GM19351 (cell line): ENCODE measurements around the gene EFHC1.
A peak's percentile ranks its signal among the peaks of the same experiment; 100 is the strongest.

Experiments
- ATAC-seq: cut with Tn5 transposase; IDR thresholded peaks from one replicate; pipeline ENCODE4 v1.9.1; 2021; ENCODE audit warnings: mild to moderate bottlenecking, moderate library complexity; ENCODE audit not compliant: unreplicated experiment

Gene EFHC1

DNA sequence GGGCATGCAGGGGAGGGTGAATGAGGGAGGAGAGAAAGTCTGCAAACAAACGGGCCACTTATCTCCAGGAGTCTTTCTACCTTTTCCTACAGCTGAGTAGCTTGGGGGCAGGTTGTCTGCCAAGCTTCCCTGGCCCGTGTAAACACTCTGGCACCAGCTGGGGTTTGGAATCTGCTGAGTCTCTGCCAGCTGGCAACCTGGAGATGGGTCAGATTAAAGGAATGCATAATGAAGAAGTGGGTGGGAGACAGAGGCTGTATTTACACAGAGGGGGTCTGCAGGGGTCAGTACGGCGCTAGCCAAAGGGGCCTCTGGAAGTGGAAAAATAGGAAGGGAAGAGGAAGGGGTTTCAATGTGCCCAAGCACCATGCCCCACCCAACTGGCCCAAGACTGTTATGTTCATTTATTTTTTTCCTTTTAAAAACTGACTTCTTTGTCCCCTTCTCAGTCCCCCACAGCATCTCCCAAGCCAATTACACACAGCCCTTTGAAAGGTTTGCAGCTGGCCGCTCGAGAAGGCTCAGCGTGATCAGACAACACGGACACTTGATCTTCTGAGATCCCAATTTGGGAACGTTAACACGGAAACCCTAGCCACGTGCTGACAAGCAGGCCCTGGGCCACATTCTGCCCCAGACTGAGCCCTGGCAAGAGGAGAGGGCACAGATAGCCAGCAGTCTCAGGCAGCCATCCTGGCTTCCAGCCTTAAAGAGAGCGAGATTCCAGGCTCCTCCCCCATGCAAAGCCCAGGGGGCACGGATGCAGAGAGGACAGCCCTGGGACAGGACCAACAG, 131.5 kb downstream of the EFHC1 start:
- no peak for ATAC-seq

DNA sequence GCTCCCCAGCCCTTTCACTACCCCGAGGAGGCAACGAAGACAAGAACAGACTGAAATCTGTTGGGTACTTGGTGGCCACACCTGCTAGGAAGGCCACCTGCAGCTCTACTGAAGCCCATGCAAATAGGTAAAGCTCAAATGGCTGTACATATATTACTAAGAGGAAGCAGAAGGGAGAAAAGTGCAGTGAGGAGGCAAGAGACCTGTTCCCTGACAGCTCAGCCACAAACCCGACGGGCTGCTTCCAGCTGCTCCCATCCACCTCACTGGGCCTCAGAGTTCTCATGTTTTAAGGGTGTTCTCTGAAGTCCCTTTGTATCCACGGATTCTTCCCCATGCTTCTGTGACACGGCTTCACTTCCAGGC, 132.1 kb downstream of the EFHC1 start:
- peak; percentile 96 for ATAC-seq

DNA sequence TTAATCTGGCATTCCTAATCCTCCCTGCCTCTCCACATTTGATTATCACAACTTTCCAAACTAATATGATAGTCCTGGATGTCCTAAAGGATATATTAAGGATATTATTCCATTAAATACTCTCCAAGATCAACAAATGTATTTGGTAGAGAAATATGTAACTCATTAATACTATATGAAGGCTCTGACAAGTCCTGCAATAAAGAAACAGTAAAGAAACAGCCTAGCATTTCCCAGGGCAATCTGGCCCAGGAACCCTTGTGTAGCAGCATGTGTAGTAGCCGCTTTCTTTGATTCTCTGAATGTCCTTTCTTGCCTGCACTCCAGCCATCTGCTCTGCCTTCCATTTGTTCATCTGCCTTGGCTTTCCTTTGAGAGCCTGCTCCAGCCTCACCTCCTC, 133.0 kb downstream of the EFHC1 start:
- ATAC-seq: no peak

DNA sequence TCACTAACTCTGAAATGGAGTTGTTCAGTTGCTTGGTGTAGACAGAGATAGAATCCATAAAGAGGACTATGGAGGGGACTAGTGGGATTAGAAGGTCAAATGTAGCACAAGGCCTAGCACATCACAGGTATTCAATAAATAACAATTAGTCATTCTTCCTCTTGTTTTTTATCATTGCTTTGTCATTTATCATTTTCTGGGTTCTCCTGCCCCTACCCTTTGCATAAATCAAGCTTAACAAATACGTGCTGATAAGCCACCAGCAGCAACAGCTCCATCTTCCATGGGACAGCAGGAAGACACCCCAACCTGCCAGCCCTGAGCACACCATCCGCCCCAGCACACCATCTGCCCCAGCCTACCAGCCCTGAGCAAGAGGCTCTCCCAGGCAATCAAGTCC, 133.6 kb downstream of the EFHC1 start:
- no peak for ATAC-seq

DNA sequence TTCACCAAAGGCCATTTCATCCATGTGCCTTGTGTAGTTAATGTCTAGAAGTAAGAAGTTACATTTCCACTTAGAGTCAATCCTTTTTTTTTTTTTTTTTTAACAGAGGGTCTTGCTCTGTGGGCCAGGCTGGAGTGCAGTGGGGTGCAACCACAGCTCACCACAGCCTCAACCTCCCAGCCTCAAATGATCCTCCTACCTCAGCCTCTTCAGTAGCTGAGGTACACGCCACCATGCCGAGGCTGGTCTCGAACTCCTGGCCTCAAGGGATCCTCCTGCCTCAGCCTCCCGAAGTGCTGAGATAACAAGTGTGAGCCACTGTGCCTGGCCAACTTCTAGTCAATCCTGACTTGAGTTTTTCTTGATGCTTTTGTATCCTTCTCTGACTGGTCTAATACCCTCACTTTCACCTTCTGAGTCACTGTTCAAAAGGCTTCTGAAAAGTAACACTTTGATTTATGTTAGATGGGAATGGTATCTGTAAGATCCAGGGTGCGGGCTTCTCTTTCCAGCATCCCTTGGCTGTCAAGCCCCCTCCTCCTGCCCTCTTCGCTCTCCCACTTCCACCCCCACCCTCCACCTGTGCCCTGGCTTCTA, 134.6 kb downstream of the EFHC1 start:
- no peak for ATAC-seq

DNA sequence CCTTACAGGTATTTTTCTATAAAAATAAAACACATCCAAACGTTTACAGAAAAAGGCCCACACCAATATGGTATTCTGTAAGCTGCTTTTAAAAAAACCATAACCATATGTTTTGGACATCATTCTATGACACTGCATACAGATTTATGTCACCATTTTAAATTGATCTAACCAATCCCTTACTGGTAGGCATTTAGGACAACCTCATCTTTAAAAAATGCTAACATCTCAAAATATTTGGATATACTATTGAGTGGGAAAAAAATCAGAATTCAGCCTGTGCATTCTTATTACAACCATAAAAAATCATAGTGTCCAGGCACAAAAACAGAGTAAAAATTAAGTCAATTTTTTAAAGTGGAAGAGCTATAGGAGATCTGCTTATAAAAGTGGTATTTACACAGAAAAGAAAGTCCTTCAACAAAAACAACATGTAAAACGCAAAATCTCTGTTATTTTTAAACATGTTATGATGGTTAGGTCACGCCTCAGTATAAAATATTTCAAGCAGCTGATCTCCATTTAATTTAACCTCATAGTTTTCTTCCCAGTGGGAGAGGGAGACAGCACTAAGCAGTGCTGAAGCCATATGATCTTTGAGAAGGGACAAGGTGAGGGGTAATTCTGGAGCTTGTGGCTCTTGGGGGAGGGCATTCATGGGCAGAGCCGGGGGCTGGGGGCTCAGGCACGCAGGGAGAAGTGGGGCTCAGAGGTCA, 135.5 kb downstream of the EFHC1 start:
- ATAC-seq: no peak

DNA sequence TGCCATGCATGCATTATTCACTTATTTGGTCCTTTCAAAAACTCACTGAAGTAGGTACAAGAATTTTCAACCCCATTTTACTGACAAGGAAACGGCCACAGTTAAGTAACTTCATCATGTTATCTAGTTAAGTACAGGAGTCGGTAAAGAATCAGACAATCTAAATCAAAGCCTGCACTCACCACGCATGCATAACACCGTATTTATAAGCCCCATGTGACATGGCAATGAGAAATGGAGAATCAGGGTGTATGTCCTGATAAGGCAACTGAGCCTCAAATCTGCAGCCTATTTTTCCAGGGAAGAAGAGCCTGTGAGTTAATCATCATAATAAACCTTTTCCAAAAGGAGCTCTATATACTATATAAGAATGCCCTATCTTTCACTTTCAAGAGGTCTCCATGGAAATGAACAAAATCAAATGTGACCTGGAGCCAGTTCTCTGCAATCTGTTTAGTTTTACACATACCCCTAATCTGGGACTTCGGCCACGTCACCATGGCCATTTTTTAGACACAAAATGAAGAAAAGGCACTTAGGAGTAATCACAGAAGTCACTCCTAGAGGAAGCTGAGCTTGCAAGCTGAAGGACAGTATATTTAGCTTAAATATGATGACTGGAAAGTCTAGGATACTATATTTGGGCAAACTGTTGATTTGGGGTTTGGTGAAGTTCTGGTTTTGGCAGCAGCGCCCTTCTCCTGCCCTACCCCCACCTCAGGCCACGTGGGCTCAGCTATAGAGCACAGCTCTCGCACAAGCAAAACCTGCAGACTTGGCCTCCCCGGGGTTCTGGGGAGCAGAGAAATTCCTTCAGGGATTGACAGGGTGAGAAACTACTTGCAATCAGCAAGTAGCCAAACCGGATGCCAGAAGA, 137.5 kb downstream of the EFHC1 start:
- ATAC-seq: no peak

DNA sequence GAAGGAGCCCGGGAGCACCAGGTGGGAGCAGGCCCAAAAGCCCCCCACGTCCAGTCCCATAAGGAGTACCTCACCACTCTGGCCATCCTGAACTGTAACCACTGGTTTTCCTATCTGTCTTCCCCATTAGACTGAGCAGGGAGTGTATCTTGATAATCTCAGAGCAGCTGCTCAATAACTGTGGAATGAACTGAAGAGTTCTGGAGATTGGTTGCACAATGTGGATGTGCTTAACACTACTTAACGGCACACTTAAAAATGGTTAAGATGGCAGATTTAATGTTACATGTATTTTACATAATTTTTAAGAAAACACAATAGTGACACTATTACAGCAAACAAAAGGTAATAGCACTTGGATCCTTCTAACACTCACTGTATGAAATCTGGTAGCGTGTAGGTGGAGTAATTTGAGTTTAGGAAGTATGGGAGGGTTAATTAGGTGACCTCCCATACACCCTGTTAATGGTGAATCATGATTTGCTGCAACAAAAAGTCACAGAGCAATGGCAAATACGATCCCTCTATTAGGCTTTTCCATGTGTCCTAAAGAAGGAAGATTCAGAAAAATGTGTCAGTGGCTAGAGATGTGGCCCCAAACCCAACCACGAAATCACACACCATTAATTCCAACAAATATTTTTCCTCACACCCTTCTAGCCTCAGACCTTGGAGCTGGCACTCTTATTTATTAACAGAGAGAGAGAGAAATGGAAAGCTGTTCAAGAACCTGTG, 138.3 kb downstream of the EFHC1 start:
- no peak for ATAC-seq

DNA sequence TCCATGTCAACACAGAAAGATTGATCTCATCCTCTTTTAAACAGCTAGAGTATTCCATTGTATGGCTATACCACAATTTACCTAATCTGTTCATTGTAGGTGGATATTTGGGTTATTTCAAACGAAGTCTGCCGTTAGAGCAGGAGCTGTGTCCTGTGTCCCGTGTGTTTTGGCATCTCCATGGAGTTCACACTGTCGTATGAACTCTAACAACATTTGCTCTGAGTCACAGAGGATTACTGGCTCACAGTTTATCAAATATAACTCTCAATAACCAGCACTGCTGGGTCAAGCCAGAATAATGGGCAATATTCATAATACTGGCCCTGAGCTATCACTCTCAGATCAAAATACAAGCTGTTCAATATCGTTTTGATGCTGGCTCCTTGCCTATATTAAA, 140.3 kb downstream of the EFHC1 start:
- no peak for ATAC-seq

DNA sequence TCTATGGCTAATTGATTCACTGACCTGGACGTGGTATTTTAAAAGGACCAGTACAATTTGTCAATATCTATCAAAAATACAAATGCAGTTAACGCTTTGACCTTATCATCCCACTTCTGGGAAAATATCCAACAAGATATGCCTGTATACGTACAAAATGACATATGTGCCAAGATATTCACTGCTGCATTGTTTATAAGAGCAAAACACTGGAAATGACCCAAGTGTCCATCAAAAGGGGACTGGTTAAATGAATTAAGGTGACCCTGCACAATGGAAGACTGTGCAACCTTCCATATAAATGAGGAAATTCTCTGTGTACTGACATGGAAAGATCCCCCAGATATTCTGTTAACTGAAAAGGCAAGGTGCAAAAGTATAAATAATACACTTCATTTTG, 142.8 kb downstream of the EFHC1 start:
- no peak for ATAC-seq

DNA sequence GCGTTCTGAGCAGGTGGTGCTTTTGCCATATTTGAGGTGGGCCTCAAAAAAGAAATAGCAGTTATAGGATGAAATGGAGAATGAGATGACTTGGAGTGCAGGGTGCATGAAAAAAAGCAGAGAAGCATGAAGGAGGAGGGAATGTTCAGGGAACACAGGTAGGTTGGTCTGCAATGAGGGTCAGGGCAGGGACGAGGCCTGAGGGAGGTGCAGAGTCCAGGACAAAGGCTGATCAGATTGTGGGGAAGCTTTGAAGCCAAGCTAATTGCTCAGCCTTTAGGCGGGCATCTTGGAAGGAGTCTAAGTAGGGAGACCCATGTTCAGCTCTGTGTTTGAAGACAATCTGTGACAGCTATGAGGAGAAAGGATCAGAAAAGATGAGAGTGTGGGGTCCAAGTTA, 144.7 kb downstream of the EFHC1 start:
- no peak for ATAC-seq

DNA sequence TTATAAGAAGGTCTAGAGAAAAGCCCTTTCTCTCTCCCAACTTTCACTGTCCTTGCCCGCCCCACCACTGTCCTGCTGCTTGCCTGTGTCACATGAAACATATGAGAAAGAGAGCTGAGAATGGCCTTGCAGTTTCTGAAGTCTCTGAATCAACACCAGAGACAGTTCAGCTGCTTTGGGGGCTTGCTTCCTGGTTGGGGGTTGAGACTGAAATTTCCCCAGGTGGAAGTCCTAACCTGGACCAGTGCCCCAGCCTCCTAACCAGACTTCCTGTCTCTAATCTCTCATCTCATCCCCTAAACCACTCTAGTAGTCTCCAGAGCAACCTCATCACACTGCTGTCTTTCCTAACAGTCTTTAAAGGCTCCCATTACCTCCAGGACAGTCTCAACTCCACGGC, 146.1 kb downstream of the EFHC1 start:
- peak; percentile 66 for ATAC-seq

DNA sequence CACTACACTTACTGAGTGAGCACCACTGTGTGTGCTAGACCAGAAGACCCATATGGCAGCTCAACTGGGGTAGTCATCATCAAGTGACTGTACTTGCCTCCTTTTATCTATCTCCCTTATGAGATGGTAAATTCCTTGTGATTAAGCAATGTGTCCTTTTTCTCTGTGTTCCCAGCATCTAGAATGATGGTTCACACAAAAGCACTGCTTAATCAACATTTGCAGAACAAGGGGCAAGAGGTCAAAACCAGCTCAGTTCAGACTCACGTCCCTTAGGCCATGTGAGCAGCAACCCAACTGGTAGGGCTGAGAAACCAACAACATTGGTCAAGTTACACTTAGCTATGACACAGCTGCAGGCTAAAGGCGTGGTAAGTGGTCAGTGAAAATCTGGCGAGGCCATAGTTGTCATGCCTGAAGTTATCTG, 146.7 kb downstream of the EFHC1 start:
- ATAC-seq: no peak

DNA sequence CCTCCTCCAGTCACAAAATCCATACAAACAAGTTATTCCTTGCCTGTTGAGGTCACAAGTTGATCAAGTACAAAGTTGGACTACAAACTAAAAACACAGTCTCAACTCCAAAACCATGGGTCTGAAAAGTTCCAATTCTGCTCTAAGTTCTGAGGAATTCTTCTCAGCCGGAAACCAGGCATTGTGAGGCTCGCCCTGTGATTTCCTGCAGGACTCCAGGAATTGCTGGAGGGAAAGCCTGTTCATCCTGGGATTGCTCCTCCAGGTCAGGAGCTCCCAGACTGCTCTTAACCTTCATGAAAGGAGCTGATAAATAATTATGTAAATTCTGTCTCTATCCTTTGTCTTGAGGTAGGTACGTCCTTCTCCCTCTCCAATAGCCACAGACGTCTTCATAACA, 148.2 kb downstream of the EFHC1 start:
- ATAC-seq: no peak

DNA sequence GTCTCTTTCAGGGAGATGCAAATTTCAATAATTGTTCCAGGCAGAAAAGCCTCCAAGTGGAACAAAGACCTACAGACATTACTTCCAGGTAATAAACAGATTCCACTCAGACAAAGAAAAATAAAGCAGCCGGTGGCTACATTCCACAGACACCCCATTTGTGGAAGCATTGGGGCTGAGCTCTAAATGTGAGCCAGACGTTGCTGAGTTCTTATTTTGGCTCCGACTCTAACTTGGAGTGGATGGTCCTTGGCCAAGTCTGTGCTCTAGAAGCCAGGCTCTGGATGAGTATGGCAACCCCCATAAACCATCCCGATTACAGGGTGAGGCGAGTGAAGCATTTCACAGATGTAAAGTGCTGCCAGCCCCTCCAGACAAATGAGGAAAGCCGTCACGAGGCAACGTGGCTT, 150.2 kb downstream of the EFHC1 start:
- ATAC-seq: no peak

DNA sequence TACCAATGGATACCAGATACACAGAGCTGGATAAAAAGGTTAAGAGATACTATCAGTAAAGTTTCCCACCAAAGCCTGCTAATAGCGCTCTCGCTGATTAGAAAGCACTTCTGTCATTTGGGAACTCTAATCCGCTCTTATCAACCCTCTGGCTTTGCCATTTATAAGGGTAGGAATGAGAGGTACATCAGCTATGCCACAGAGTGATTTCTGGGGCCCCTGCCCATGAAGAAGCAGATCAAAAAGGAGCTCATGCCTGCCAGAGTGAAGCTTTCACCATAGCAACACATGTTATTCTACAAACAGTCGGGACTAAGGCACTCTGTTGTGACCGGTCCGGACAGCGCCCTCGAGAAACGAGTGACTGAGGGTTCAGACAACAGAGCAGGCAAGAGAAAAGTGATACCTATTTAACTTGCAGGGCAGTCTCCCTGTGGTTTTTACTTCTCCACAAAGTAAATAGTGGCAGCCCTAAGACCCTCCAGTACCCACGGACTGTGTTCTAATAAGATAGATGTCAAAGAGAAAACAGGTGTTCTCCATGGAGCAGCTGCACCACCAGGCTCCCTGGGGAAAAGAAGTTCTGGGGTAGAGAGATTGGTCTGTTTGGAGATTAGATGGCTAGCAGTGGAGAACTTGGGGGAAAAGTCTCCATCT, 151.1 kb downstream of the EFHC1 start:
- no peak for ATAC-seq

DNA sequence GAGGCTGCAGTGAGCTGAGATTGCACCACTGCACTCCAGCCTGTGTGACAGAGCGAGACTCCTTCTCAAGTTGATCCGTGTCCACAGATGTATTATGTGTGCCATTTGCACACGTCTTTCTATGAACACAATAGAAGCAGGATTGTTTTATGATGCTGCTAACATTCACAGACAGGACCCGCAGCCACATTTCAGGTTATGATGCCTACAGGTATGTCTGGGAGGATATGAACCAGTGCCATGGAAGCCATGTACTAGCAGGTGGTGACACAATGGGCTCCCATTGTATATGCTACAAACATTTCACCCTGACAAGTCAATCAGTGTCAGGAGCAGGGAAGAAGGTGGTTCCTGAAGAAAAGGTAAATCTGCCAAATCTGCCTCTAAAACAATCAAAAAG, 152.4 kb downstream of the EFHC1 start:
- ATAC-seq: no peak

DNA sequence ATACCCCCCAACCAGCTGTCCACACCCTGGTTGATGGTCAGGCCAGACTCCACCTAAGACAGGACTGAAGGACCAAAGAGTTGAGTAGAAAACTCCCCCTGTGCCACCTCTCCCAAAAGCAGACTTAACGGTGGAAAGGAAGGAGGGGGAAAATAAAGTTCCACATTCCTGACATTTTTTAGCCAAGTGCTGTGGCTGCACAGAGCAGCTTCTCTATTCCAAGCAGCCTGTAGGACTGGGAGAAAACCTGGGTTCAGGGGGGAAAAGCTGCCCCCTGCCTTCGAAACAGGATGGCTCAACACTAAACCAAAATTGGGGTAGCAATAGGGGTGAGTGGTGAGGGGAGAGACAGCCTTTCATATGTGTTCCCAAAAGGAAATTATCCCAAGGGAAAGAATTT, 153.2 kb downstream of the EFHC1 start:
- ATAC-seq: no peak
